Mesenchymal stem cell (in vitro differentiated cells and primary cell): ENCODE data around the gene METTL15.

Source experiments
- DNase-seq: peaks from one replicate; pipeline ENCODE4 v3.0.0-alpha.2; 2013
- H2AFZ ChIP-seq: one replicate; pipeline ENCODE4 v1.6.1; 2013; ENCODE audit warnings: low read depth, mild to moderate bottlenecking, control low read depth, inconsistent platforms, low read length, moderate library complexity
- H2AK5ac ChIP-seq: 2 replicates; pipeline ENCODE4 v1.6.1; 2013; ENCODE audit warnings: low read length, moderate library complexity, mild to moderate bottlenecking, inconsistent platforms; ENCODE audit not compliant: severe bottlenecking
- H2BK120ac ChIP-seq: one replicate; pipeline ENCODE4 v1.6.1; 2013; ENCODE audit warnings: low read depth, mild to moderate bottlenecking, inconsistent platforms, low read length, moderate library complexity
- H2BK12ac ChIP-seq, 2 experiments: one replicate each; pipeline ENCODE4 v1.6.1; 2013; ENCODE audit warnings: inconsistent platforms in 2 of 2, low read length in 2 of 2, mild to moderate bottlenecking in 2 of 2, moderate library complexity in 2 of 2, control low read depth in 1 of 2
- H2BK15ac ChIP-seq: one replicate; pipeline ENCODE4 v1.6.1; 2013; ENCODE audit warnings: mild to moderate bottlenecking, low read depth, inconsistent platforms; ENCODE audit not compliant: poor library complexity, severe bottlenecking
- H2BK5ac ChIP-seq: 2 replicates; pipeline ENCODE4 v1.6.1; 2013; ENCODE audit warnings: low read depth, mild to moderate bottlenecking, low read length, control low read depth, inconsistent platforms; ENCODE audit not compliant: poor library complexity, severe bottlenecking
- H3K14ac ChIP-seq, 2 experiments: one replicate each; pipeline ENCODE4 v1.6.1; 2013; ENCODE audit warnings: inconsistent platforms in 2 of 2, low read length in 2 of 2, control low read depth in 1 of 2, mild to moderate bottlenecking in 1 of 2, moderate library complexity in 1 of 2
- H3K18ac ChIP-seq, 2 experiments: one replicate each; pipeline ENCODE4 v1.6.1; 2013; ENCODE audit warnings: inconsistent platforms in 2 of 2, low read length in 2 of 2, control low read depth in 1 of 2, low read depth in 1 of 2, mild to moderate bottlenecking in 1 of 2
- H3K23ac ChIP-seq, 2 experiments: one replicate each; pipeline ENCODE4 v1.6.1; 2013; ENCODE audit warnings: inconsistent platforms in 2 of 2, low read length in 2 of 2, mild to moderate bottlenecking in 2 of 2, moderate library complexity in 2 of 2, control low read depth in 1 of 2
- H3K27ac ChIP-seq: 2 replicates; pipeline ENCODE4 v1.5.1; 2013; ENCODE audit warnings: mild to moderate bottlenecking, moderate library complexity, low read length, control low read depth, inconsistent platforms; ENCODE audit not compliant: poor library complexity, severe bottlenecking
- H3K27me3 ChIP-seq, 2 experiments: 2 replicates each; pipeline versions ENCODE4 v1.6.1 to v1.7.0; 2013; ENCODE audit warnings: low read length in 2 of 2, mild to moderate bottlenecking in 2 of 2, moderate library complexity in 2 of 2, control low read depth in 1 of 2, inconsistent platforms in 1 of 2; ENCODE audit not compliant: control insufficient read depth in 1 of 2, insufficient read depth in 1 of 2
- H3K36me3 ChIP-seq, 2 experiments: 2 replicates each; pipeline versions ENCODE4 v1.6.1 to v1.7.0; 2013; ENCODE audit warnings: low read length in 2 of 2, control low read depth in 1 of 2, inconsistent platforms in 1 of 2, low read depth in 1 of 2, mild to moderate bottlenecking in 1 of 2; ENCODE audit not compliant: insufficient read depth in 2 of 2, control insufficient read depth in 1 of 2
- H3K4ac ChIP-seq, 2 experiments: one replicate each; pipeline ENCODE4 v1.6.1; 2013; ENCODE audit warnings: inconsistent platforms in 2 of 2, low read length in 2 of 2, mild to moderate bottlenecking in 2 of 2, moderate library complexity in 2 of 2, control low read depth in 1 of 2, low read depth in 1 of 2
- H3K4me1 ChIP-seq: 2 replicates; pipeline ENCODE4 v1.6.1; 2013; ENCODE audit warnings: low read depth, low read length, control low read depth; ENCODE audit not compliant: control insufficient read depth, insufficient read depth
- H3K4me2 ChIP-seq: 2 replicates; pipeline ENCODE4 v1.6.1; 2013; ENCODE audit warnings: low read length, mild to moderate bottlenecking, inconsistent platforms; ENCODE audit not compliant: poor library complexity, severe bottlenecking
- H3K4me3 ChIP-seq, 2 experiments: 2 replicates each; pipeline versions ENCODE4 v1.5.1 to v1.7.0; 2013; ENCODE audit warnings: low read length in 2 of 2, mild to moderate bottlenecking in 2 of 2, control low read depth in 1 of 2, low read depth in 1 of 2; ENCODE audit not compliant: insufficient read depth in 1 of 2
- H3K79me1 ChIP-seq: replicated peaks from 2 replicates; pipeline ENCODE4 v1.6.1; 2013; ENCODE audit warnings: mild to moderate bottlenecking, control low read depth, low read length, inconsistent platforms; ENCODE audit not compliant: poor library complexity, severe bottlenecking
- H3K9ac ChIP-seq: 2 replicates; pipeline ENCODE4 v1.7.0; 2013; ENCODE audit warnings: mild to moderate bottlenecking, low read length, moderate library complexity
- H3K9me3 ChIP-seq: 2 replicates; pipeline ENCODE4 v1.7.0; 2013; ENCODE audit warnings: mild to moderate bottlenecking, low read length; ENCODE audit not compliant: control insufficient read depth
- H4K8ac ChIP-seq: one replicate; pipeline ENCODE4 v1.6.1; 2013; ENCODE audit warnings: inconsistent platforms, mild to moderate bottlenecking, low read length, moderate library complexity
- H4K91ac ChIP-seq: one replicate; pipeline ENCODE4 v1.6.1; 2013; ENCODE audit warnings: mild to moderate bottlenecking, low read length, inconsistent platforms
- WGBS: methylation state at CpG from one replicate; pipeline ENCODE4 v1.1.7; 2013; ENCODE audit warnings: mixed read lengths; 5-methylcytosine and 5-hydroxymethylcytosine counted together

METTL15 gene

DNA sequence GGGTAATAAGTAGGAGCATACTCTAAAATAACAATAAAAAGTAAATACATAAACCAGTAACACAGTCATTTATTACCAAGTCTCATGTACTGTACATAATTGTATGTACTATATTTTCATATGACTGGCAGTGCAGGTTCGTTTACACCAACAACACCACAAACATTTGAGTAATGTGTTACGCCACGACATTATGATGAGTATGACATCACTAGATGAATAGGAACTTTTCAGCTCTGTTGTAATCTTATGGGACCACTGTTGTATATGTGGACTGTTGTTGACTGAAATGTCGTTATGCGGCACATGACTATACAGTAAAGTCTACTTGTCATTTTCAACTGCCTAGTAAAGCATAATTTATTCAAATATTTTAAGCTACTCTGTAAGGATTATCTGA is 18.8 kb upstream of the METTL15 start:
- peak; percentile 71 for DNase-seq
- no peak overlapping the region for H3K4me2 ChIP-seq
- H2AFZ ChIP-seq, result no peak overlapping the region
- H2AK5ac ChIP-seq, result no peak overlapping the region
- H3K36me3 ChIP-seq, result peaks cover 0 to 5% of the 10 kb centered on the region in 2 experiments
- H2BK5ac ChIP-seq, result no peak overlapping the region
- H2BK15ac ChIP-seq, result no peak overlapping the region
- H3K9me3 ChIP-seq, result no peaks in the 10 kb centered on the region
- no peak overlapping the region for H3K9ac ChIP-seq
- peaks cover 6% of the 10 kb centered on the region for H3K79me1 ChIP-seq
- no peak overlapping the region for H3K4ac ChIP-seq
- no peak overlapping the region for H4K91ac ChIP-seq
- no peaks in the 10 kb centered on the region for H3K4me1 ChIP-seq
- H2BK12ac ChIP-seq, result no peak overlapping the region
- no peak overlapping the region for H2BK120ac ChIP-seq
- no peak overlapping the region for H3K27ac ChIP-seq
- H3K18ac ChIP-seq, result no peak overlapping the region
- no peaks in the 10 kb centered on the region for H3K27me3 ChIP-seq
- H4K8ac ChIP-seq, result no peak overlapping the region
- H3K4me3 ChIP-seq, result no peak overlapping the region
- no peak overlapping the region for H3K14ac ChIP-seq
- WGBS, result no CpG with 5 or more reads among the region's 5 CpGs
- H3K23ac ChIP-seq, result no peak overlapping the region

DNA sequence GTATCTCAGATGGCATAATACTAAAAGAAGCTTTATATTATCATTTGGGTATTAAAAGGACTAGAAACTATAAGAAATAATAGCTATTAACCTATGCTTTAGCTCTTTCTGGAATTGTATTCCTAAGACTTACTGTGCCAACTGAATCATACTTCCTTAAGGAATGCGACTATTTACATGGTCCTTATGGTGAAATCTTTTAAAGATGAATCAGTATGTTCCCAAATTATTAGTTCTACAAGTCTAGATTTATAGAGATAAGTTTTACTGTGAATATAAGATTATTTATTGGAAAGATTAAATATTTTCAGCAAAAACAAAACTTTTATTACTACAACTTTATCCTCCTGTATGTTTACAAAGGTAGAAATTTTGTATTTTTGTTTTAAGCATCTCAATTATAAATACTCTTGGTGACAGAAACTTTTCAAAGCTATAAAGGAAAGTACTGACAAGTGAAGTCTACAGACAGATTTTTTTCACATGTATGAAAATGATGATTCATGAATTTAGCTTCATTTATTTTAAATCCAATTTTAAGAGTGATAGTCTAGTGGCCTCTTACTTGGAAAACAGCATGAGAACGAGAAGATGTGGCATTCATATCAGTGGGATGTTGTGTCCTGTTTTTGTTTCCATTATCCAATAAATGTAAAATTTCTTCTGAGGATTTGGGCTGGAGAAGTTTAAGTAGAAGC is 18.0 kb upstream of the METTL15 start:
- Histone ChIP-seq H4K91ac (no peak overlapping the region), H2BK12ac (no peak overlapping the region), H3K14ac (no peak overlapping the region), H2BK15ac (no peak overlapping the region), H4K8ac (no peak overlapping the region), H2BK120ac (no peak overlapping the region), H2AK5ac (no peak overlapping the region), H3K9ac (no peak overlapping the region), H3K9me3 (no peaks in the 10 kb centered on the region), H3K79me1 (peaks cover 5% of the 10 kb centered on the region), H3K27me3 (no peaks in the 10 kb centered on the region), H3K4me1 (no peaks in the 10 kb centered on the region), H3K4ac (no peak overlapping the region), H3K27ac (no peak overlapping the region), H3K4me2 (no peak overlapping the region), H3K4me3 (no peak overlapping the region), H3K36me3 (peaks cover 0 to 5% of the 10 kb centered on the region in 2 experiments), H2AFZ (no peak overlapping the region), H3K23ac (no peak overlapping the region), H3K18ac (no peak overlapping the region), H2BK5ac (no peak overlapping the region)
- DNase-seq, result peak; percentile 55
- no CpG with 5 or more reads among the region's 2 CpGs for WGBS

GRCh38 chr11:28092786-28093185 is 15.4 kb upstream of the METTL15 start:
- Histone ChIP-seq H3K4me1 (no peaks in the 10 kb centered on the region), H3K4ac (no peak overlapping the region)

GRCh38 chr11:28098257-28098656 is 9.9 kb upstream of the METTL15 start:
- no peak overlapping the region for H4K8ac ChIP-seq
- H3K79me1 ChIP-seq, result peaks cover 13% of the 10 kb centered on the region
- no peak overlapping the region for H3K4me2 ChIP-seq
- no peaks in the 10 kb centered on the region for H3K36me3 ChIP-seq
- H3K27me3 ChIP-seq, result no peaks in the 10 kb centered on the region
- no peak overlapping the region for H3K23ac ChIP-seq
- no peak overlapping the region for H3K9ac ChIP-seq
- WGBS, result 96% methylated on average over 1 of the region's 1 CpG
- H3K14ac ChIP-seq, result no peak overlapping the region
- H2BK5ac ChIP-seq, result no peak overlapping the region
- no peak for DNase-seq
- H3K18ac ChIP-seq, result no peak overlapping the region
- H3K4me3 ChIP-seq, result no peak overlapping the region
- no peak overlapping the region for H4K91ac ChIP-seq
- H2AFZ ChIP-seq, result no peak overlapping the region
- no peak overlapping the region for H2BK120ac ChIP-seq
- no peak overlapping the region for H3K4ac ChIP-seq
- no peak overlapping the region for H2AK5ac ChIP-seq
- H2BK15ac ChIP-seq, result no peak overlapping the region
- H3K4me1 ChIP-seq, result no peaks in the 10 kb centered on the region
- H3K27ac ChIP-seq, result no peak overlapping the region
- H3K9me3 ChIP-seq, result no peaks in the 10 kb centered on the region
- H2BK12ac ChIP-seq, result no peak overlapping the region

More at GRCh38 chr11:28092786-28093185, 15.4 kb upstream of the METTL15 start:
- no peak overlapping the region for H3K4me2 ChIP-seq
- H3K9ac ChIP-seq, result no peak overlapping the region
- peaks cover 9% of the 10 kb centered on the region for H3K79me1 ChIP-seq
- H3K14ac ChIP-seq, result no peak overlapping the region
- no peak overlapping the region for H4K8ac ChIP-seq
- H2BK5ac ChIP-seq, result no peak overlapping the region
- no peak overlapping the region for H3K23ac ChIP-seq
- no peak overlapping the region for H3K18ac ChIP-seq
- H2BK15ac ChIP-seq, result no peak overlapping the region
- no peak overlapping the region for H2BK120ac ChIP-seq
- peaks cover 0 to 5% of the 10 kb centered on the region in 2 experiments for H3K36me3 ChIP-seq
- no peak overlapping the region for H4K91ac ChIP-seq
- H2BK12ac ChIP-seq, result no peak overlapping the region
- H3K27me3 ChIP-seq, result no peaks in the 10 kb centered on the region
- no peaks in the 10 kb centered on the region for H3K9me3 ChIP-seq
- H2AFZ ChIP-seq, result no peak overlapping the region
- no peak for DNase-seq
- H2AK5ac ChIP-seq, result no peak overlapping the region
- H3K27ac ChIP-seq, result no peak overlapping the region
- H3K4me3 ChIP-seq, result no peak overlapping the region
